GM21360 (cell line): ENCODE results near the gene PGM5.
"Not testable (repeated sequence)": the region's sequence is repeated elsewhere in the genome, so short reads cannot be mapped to it uniquely, and the experiment has no call there.

Experiments used
- ATAC-seq: cut with Tn5 transposase; IDR thresholded peaks from one replicate; pipeline ENCODE4 v1.9.1; 2021; ENCODE audit warnings: mild to moderate bottlenecking, moderate library complexity; ENCODE audit not compliant: unreplicated experiment

Gene PGM5

GRCh38 chr9:68356380-68357118, at the start of gene PGM5:
Gene PGM5 (plus strand): TSS chr9:68356611. CDS start chr9:68357128, 517 bp downstream.
- not testable (repeated sequence) for ATAC-seq

- not testable (repeated sequence) for ATAC-seq
These were observed 49.3 kb upstream of the PGM5 start for GRCh38 chr9:68307127-68307526.

- ATAC-seq: not testable (repeated sequence)
These were observed 48.8 kb upstream of the PGM5 start for GRCh38 chr9:68307654-68308053.

DNA sequence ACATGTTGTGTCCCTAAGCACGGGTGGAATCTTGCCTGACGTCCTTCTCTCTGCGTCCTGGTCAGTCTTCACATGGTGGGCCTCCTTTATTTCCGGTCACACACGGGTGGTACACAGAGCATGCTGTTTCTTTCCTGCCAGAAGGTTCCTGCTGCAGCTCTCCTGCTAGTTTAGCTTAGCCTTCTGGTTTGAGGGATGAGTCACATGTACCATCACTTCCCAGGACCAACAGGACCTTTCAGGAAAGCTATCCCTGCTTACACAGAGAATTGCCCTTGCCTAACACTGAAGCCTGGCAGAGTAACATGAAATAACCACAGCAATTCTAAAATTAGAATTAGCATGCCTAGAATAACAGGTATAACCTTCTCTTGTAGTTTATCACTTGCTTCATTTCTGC, 45.2 kb upstream of the PGM5 start:
- not testable (repeated sequence) for ATAC-seq

GRCh38 chr9:68318209-68318608, 38.2 kb upstream of the PGM5 start:
- not testable (repeated sequence) for ATAC-seq

- not testable (repeated sequence) for ATAC-seq
These were observed 32.7 kb upstream of the PGM5 start for GRCh38 chr9:68323749-68324148.

GRCh38 chr9:68324518-68324917, 31.9 kb upstream of the PGM5 start:
- not testable (repeated sequence) for ATAC-seq

DNA sequence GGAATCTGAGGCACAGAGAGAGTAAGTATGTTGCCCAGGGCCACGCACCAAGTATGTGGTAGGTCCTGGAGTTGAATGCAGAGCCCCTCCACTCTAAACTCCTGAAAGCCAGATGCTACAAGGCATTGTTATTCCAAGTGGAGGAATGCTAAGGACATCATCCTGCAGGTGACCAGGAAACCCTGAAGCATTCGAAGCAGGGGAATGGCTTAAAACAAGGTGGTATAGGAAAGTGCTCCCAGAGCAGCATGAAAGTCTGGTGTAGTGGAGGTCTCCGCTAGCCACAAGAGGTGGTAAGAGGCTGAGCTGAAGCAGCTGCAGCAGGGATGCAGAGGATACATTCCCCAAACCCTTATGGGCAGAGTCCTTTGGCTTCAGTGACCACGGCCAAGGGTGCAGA, 27.3 kb upstream of the PGM5 start:
- not testable (repeated sequence) for ATAC-seq

- not testable (repeated sequence) for ATAC-seq
These were observed 25.8 kb upstream of the PGM5 start for GRCh38 chr9:68330531-68331173.

GRCh38 chr9:68332122-68332521, 24.3 kb upstream of the PGM5 start:
- ATAC-seq: not testable (repeated sequence)

GRCh38 chr9:68335935-68336334, 20.5 kb upstream of the PGM5 start:
- not testable (repeated sequence) for ATAC-seq

DNA sequence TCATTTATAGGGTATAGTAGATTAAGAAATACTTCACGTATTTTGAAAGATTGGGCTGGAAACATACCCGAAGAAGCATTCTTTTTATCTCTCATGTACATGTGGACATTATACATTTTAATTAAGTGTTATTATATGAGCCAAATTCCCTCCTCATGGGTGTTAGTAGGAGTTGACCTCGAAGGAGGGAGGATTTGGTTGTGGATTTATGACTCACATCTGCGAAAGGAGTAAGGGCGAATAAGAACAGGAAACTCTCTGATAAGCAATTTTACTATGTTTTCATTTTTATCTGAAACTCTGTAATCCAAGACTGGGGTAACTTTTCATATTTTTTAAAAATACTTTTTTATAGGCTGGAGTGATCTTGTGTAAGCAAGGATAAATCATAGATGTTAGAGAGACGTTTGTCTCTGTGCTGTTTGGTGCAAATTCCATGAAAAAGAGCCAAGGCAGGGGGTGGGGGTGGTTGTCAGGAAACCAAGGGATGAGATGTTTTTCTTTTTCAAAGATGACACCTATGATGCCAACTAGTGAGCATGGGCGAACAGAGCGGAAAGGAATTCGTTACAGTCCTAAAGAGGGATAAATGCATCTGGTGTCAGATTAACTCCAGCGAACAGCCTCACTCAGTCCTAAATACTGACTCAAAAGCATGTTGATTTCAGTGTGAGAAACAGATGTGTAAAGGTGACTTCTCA, 19.6 kb upstream of the PGM5 start:
- ATAC-seq: not testable (repeated sequence)

GRCh38 chr9:68338000-68338399, 18.4 kb upstream of the PGM5 start:
- not testable (repeated sequence) for ATAC-seq

DNA sequence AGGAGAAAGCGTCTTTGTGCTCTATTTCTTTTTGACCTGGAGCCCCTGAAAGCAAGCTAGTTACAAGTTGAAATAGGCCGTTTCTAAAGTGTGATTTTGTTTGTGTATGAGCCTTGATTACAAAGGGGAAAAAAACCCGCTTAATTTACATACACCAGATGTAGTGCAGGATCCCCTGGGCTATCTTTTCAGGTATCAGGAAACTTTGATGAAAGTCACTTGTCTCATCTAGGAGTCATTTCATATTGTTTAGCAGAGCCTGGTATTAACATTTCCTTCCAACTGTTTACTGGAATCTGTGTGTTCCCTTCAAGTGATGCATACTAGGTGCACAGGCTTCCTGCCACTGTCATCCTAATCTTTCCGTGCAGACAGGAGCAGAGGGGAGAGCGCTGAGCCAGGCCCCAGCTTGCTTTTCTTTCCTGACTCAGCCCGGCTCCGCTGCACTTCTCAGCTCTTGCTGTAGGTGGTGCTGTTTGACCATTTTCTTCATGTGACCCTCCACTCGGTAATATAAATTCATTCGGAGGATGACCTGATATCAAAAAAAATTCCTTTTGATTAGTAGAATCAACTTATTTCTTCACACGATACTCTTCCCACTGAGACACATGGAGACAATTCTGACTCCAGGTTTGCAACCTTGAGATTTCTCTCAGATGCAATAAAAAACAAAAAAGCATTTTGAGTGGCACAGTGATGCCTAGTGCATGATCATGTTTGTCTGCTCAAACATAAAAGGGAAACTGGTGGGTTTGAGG, 14.0 kb upstream of the PGM5 start:
- ATAC-seq: peak; percentile 96

GRCh38 chr9:68343242-68343641, 13.2 kb upstream of the PGM5 start:
- not testable (repeated sequence) for ATAC-seq

GRCh38 chr9:68343992-68344391, 12.4 kb upstream of the PGM5 start:
- ATAC-seq: not testable (repeated sequence)

GRCh38 chr9:68351689-68352088, 4.7 kb upstream of the PGM5 start:
- ATAC-seq: not testable (repeated sequence)

DNA sequence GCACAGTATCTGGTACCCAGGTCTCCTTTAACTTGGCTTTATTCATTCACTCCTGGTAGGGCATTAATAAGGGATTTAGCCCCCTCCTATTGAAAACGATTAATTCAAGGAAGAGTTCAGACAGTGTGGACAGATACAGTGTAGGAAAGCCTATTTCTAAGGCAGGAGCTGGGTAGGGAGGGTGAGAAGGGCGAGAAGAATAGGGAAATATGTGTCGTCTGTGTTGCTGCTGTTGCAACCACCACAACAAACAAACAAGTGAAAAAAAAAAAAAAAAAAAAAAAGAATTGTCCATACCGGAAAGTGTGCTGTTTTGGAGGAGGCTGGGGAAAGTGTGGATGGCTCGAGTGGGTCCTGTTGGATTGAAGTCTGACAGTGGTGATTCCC, 425 bp upstream of the PGM5 start:
- ATAC-seq: not testable (repeated sequence)

GRCh38 chr9:68357119-68357714, 806 bp downstream of the PGM5 start:
- ATAC-seq: not testable (repeated sequence)

- ATAC-seq: not testable (repeated sequence)
These were observed 10.6 kb downstream of the PGM5 start for GRCh38 chr9:68366933-68367547.
